Left cardiac atrium (tissue), 4 donors: ENCODE results near the gene OSER1. TPM values are rescaled to one million over a fixed set of nuclear protein-coding genes. Genes with fewer than 3 reads are reported as not detected.
"Not testable (repeated sequence)": the region's sequence is repeated elsewhere in the genome, so short reads cannot be mapped to it uniquely, and the experiment has no call there.

Source experiments
- ATAC-seq, 2 donors: fragments of 200-7000 bp; cut with Tn5 transposase; one replicate each; pipeline ENCODE4 v1.9.1; 2020; ENCODE audit warnings: mild to moderate bottlenecking in 2 of 2, moderate library complexity in 2 of 2
- DNase-seq: peaks from one replicate; pipeline ENCODE4 v3.0.0-alpha.2; 2020
- intact Hi-C, 2 donors: fragments of 100-400 bp; cut with DNase I; formaldehyde crosslinking; loops; one replicate each; pipeline versions ENCODE4 v1.14.1 to v1.15.1; 2022 to 2023
- long read RNA-seq: library from polyadenylated mRNA; unstranded; transcript quantifications from one replicate; pipeline ENCODE4 v2.0.0, GENCODE V29; 2021
- total RNA-seq, 2 donors: library from RNA; stranded (reverse); fragmentation: NEBNext Ultra II Directional; extraction: Animal tissue kit (Norgen Biotek cat#: 25700); gene quantifications; one replicate each; pipeline ENCODE4 v1.2.1, GENCODE V29; 2021
- donor health status: DM: no; HTN: yes; CAD: no.
- donor health status: DM: no; HTN: yes; CAD: no; lungs with severe emphysema.
- donor health status: DM: yes; HTN: yes; CAD: no.
- donor health status: Dilated cardiomyopathy.

Gene OSER1
- total RNA-seq, result 10 to 100 TPM; 19.9 to 28.5 TPM
- long read RNA-seq, transcript OSER1-201 (4 exons, 1,572 nt), result major isoform, 30 of 35 reads
- long read RNA-seq, partial matches to known transcripts, result 1 of 35 reads
- long read RNA-seq, other reads (novel, unspliced or antisense), result 4 of 35 reads

DNA sequence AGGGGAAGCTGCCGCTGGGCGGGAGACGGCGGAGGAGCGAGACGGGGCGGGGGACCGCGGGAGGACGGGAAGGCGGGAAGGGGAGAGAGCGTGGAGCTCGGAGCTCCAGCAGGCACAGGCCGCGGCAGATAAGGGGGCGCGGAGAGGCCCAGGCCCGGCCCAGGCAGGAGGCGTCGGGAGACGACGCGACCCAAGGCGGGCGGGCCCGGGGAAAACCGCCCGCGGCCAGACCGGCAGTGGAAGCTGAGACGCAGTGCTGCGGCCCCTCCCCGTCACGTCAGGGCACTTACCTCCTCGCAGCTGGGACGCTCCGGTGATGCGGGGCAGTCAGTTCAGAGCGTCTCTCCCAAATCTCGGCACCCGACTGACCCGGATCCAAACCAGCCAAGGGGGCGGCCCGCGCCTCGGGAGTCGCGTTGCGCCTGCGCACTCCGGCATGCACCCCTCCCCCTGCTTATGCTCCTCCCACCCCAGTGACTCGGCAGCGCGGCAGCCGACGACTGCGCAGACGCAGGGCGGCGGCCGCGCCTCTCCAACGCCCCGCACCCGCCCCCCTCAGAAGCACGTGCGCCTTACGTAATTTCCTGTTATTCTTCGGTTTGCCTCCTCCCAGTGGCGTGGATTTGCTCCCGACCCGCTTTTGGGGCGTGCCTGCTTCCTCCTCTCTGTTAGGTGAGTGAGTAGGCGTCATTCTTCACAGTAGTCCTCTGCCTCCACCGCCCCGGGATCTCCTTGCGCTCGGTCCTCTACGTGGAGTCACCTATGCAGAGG is at the start of gene OSER1:
Gene OSER1, minus strand, starts transcription at position 366 of the 771 bp plus-strand sequence. CDS start 3,814 bp downstream, outside the sequence.
- intact Hi-C loops, result loop anchor here (10.0 kb wide), 2 partner anchors 264 to 524 kb away; partner anchors contain the start of gene TTPAL (in 1 of the 2)
- ATAC-seq (peak; percentile 94 to 95), DNase-seq (peak; percentile 96)

DNA sequence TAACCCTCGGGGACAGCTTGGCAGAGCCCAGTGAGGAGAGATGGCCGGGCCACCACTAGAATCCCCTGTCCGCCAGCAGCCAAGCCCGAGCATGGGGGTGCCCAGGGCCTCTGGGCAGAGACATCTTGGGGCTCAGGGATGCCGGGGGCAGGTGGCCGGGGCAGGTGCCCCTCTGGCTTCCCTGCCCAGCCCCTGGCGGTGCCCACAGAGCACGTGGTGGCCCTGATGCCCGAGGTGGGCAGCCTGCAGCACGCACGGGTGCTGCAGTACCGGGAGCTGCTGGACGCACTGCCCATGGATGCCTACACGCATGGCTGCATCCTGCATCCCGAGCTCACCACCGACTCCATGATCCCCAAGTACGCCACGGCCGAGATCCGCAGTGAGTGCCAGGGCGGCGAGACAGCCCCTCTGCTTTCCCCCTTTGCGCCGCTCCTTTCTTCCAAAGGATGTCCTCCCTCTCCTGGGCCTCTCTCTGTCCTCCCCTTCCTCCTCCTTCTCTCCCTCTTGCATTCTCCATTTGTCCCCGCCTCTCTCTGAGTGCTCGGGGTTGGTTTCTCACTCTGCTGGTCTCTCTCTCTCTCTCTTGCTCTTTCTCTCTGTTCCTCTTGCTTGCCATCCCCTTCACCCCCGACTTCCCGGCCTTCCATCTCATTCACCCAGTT is 47.8 kb upstream of the OSER1 start:
- ATAC-seq, result no peak
- intact Hi-C loops, result no loop called here
- no peak for DNase-seq

DNA sequence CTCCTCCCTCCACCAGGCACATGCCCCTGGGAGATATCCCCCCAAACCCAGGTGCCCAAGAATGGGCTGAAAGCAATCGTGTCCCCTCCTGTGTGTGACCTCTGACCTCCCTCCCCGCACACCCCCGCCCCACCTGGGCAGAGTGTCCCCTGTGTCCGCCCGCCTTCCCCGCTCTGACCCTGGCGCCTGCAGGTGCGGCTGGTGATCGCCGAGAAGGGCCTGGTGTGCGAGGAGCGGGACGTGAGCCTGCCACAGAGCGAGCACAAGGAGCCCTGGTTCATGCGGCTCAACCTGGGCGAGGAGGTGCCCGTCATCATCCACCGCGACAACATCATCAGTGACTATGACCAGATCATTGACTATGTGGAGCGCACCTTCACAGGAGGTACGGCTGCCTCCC is 46.4 kb upstream of the OSER1 start:
- intact Hi-C loops, result no loop called here
- ATAC-seq (no peak), DNase-seq (no peak)

DNA sequence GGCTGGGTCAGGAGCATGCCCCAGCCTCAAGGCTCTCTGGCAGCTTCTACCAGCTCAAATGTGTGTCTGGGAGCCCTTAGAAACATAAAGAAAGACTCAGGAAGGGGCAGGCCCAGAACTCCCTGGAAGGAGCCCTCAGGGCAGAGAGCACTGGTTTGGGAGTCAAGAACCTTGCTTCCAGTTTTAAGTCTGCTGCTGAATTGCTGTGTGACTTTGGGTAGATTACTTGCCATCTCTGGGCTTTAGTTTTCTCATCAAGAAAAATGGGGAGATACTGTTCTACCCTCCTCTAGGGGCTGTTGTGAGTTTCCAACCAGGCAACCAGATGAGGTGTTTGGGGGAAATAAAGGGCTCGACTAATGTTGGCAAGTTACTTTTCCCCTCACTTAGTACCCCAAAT is 45.4 kb upstream of the OSER1 start:
- DNase-seq, result no peak
- intact Hi-C loops, result no loop called here
- no peak for ATAC-seq

DNA sequence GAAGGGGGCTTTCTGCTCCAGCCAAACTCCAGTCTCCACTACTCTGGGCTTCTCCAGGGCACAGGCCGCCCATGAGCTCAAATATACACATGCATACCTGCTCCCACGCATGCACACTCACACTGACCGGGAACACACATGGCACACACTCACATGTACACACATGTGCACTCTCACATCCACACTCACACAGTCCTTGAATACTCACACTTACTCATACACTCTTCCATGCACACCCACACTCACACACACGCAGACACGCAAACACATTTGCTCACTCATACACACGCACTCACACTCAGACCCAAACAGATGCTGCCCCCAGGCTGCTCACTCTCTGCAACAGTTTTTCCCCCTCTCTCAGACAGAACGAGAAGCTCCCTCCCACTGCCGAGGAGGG is 43.5 kb upstream of the OSER1 start:
- DNase-seq (no peak), ATAC-seq (no peak)
- intact Hi-C loops, result no loop called here

DNA sequence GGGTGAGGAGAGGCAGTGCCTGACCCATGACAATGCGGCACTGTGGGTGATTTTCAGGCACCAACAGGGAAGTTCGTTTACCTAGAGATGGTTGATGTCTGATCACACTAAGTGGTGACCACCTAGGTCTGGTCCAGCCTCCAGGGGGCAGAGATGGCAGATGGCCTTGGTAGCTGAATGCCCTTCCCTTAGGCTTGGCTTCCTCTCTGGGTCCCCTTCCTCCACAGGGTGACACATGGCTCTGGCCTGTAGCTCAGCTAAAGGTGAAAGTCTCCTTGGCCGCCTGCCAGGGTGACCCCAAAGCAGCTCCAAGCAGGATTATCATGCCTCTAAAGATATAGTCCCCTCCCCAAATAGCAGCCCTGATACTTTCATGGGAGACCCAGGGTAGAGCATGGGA is 43.0 kb upstream of the OSER1 start:
- no peak for ATAC-seq
- intact Hi-C loops, result no loop called here
- DNase-seq, result no peak

DNA sequence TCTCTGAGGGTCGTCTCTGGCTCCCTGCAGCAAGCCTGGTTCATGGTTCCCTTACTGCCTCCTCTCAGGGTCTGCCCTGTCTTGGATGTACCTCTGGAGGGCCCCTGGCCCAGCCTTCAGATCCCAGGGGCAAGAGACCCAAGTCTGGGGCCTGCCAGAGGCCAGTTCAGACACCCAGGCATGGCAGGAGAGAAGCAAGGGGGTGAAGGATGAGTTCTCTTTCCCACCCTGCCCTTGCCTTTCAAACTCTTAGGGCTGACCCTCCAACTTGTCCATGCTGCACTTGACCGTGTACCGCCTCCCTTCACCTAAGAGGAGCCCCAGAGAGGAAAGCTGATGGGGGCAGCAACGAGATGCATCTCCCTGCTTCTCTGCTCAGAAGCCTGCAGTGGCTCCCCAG is 40.7 kb upstream of the OSER1 start:
- DNase-seq, result no peak
- intact Hi-C loops, result no loop called here
- no peak for ATAC-seq

DNA sequence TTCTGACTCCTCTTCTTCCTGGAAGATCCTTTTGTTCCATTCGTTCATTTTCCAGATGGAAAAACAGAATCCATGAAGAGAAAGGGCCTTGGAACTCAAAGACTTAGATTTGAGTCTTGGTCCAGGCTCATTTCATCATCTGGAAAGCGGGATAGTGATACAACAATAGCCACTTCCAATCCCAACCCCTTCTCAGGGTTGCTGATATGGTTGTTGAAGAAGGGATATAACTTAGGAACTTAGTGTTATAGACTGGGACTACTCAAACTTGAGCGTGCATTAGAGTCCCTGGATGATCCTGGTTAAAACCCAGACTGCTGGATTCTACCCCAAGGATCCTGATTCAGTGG is 37.8 kb upstream of the OSER1 start:
- no peak for ATAC-seq
- DNase-seq, result no peak
- intact Hi-C loops, result no loop called here

DNA sequence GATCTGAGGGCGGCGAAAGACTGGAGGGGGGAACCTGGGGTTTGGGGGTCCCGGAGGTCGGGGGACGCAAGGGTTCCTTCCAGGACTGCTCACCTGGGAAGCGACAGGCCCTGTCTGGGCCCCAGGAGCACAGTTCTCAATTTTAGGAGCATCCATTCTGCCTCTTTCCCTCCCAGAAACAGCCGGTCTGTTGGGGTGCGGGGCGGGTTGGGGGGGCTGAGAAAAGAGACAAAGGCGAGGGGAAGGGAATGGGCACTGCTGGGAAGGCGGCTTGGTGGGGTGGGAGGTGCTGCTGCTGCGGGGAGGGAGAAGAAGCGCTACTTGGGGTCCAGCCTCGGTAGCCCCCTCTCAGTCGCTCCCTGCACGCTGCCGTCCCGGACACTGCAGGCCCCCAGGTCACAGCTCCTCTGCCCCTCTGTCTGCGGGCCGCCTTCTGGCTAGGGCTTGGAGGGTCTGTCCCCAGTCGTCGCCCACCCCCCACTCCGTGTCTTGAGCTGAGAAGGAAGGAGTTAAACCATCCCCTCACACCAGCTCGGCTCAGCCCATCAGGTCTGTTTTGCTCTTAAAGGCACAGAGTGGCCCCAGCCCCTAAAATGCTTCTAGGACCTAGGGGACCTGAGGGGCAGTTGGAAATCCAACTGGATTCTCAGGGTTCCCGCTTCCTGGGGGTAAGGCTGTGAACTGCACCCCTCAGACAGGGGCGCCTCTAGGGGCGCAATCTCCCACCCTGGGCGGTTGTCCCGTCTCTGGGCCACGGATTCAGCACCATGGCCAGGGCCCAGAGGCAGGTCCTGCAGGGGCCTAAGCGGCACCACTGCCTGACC is 37.2 kb upstream of the OSER1 start:
- intact Hi-C loops, result no loop called here
- peak; percentile 75 to 78 for ATAC-seq
- peak; percentile 39 for DNase-seq

DNA sequence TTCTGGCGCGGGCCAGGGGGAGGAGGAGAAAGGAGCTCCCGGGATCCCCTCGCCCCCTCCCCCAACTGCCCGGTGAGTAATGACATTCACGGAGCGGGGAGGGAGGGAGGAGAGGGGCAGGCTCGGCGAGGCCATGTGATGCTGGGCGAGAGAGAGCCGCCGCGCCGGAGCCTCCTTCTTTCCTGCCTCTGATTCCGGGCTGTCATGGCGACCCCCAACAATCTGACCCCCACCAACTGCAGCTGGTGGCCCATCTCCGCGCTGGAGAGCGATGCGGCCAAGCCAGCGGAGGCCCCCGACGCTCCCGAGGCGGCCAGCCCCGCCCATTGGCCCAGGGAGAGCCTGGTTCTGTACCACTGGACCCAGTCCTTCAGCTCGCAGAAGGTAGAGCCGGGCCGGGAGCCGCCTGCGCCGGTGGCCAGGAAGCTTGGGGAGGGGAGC is 36.6 kb upstream of the OSER1 start, which contains the start of gene GDAP1L1:
Gene GDAP1L1, plus strand, starts transcription at position 178 of the 441 bp plus-strand sequence. Its CDS starts 27 bp downstream, at position 205.
- peak; percentile 81 for ATAC-seq
- intact Hi-C loops, result no loop called here

DNA sequence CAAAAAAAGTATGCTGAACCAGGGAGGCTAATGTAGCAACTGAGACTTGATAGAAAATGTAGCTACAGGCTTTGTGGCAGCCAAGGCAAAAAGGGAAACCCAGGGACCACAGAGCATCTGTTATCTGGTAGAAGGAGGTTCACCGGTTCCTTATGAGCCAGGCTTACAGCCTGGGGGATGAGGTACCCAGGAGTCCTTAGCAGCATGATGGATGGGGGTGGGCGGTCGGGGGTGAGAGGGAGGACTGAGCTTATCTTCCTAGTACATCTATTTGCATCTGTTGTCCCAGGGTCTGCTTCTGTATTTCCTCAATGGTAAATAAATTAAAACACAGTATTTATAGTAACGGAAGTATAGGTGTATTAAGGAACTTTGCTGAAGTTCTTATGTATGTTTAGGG is 35.4 kb upstream of the OSER1 start:
- intact Hi-C loops, result no loop called here
- ATAC-seq (no peak), DNase-seq (no peak)

More for the DNA sequence above, 36.6 kb upstream of the OSER1 start, which contains the start of gene GDAP1L1:
- peak; percentile 29 for DNase-seq

DNA sequence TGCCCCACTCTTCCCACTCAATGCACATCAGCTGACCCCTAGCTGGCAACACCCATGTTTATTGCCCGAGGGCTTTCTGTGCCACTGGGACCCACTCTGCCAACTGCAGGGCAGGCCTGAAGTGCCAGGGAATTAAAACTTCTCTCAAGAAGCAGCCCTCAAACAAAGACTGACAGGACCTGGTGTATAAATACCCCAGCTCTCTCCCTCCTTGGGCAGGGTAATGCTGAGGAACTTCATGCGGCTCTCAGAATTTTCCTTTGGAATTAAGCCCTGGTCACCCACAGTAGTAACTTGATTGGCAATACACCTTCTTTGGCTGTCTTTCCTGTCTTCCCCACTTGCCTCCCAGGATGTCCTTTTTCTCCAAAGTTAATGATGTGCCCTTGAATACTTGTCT is 31.2 kb upstream of the OSER1 start:
- intact Hi-C loops, result no loop called here
- DNase-seq (no peak), ATAC-seq (no peak)

DNA sequence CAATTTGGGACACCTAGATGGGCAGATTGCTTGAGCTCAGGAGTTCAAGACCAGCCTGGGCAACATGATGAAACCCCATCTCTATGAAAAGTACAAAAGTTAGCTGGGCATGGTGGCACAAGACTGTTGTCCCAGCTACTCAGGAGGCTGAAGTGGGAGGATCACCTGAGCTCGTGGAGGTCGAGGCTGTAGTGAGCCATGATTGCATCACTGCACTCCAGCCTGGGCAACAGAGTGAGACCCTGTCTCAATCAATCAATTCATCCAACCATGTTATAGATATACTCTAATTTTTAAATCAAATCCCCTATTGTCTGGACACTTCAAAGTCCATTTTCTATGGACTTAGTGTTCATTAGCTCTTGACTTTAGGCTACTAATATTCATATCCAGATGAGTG is 26.3 kb upstream of the OSER1 start:
- DNase-seq, ATAC-seq, intact Hi-C loops: not testable (repeated sequence)

DNA sequence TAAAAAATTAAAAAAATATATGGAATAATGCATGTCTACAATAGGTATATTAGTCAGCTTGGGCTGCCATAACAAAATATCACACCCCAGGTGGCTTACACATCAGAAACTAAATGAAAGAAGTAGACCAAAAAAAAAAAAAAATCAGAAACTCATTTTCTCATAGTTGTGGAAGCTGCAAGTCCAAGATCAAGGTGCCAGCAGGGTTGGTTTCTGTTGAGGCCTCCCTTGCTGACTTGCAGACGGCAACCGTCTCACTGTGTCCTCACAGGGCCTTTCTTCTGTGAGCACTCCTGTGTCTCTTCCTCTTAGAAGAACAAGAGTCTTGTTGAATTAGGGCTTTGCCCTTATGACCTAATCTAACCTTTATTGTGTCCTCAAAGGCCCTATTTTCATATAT is 25.1 kb upstream of the OSER1 start:
- intact Hi-C loops, result no loop called here
- DNase-seq (no peak), ATAC-seq (no peak)

DNA sequence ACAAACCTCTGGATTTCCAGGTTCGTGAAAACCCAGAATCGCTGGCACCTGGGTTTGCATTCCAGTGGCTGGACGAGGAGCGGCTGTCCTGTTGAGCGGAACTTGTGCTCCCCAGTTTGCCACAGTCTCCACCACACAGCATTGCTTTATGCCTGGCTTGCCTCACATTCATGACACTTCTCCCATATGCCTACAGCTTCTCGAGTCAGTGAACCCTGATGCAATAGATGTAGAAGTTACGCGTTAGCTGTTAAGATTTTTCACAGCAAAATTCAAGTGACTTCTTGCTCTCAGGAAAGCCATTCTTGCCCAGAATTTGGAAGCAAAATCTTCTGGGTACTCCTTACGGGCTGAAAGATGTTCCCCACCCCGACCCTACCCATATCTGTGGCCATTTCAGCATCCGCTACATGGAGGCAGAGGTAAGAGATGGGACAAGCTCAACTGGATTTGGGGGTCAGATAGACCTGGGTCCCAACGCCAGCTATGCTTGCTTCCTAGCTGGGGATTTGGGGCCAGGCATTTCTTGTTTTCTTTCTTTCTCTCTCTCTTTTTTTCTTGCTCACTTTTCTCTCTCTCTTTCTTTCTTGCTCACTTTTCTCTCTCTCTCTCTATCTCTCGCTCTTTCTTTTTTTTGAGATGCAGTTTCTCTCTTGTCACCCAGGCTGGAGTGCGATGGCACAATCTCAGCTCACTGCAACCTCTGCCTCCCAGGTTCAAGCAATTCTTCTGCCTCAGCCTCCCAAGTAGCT is 24.2 kb upstream of the OSER1 start:
- no peak for ATAC-seq
- no peak for DNase-seq

DNA sequence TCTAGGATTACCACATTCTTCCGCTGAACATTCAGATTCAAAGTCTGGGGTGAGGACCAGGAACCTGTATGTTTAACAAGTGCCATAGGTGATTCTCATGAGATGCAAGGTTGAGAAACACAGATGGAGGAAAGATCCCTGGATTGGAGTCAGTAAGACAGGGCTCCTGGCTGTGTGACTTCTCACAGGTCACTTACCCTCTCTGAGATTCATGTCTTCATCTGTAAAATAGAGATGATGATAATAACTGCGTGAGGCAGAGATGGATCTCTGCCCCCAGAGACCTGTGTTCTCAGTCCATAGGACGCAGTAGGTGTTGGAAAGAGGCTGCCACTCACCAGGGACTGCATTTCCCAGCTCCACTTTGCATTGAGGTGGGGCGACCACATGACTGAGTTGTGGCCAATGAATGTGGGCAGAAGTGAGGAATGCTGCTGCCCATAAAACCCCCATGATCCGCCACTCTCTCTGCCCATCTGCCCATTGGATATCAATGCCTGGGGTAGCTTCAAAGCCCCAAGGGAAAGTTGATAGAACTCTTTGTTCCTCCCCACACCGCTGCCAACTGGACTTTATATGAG is 23.0 kb upstream of the OSER1 start:
- intact Hi-C loops, result no loop called here
- no peak for DNase-seq

More for the DNA sequence above, 24.2 kb upstream of the OSER1 start:
- intact Hi-C loops, result no loop called here

DNA sequence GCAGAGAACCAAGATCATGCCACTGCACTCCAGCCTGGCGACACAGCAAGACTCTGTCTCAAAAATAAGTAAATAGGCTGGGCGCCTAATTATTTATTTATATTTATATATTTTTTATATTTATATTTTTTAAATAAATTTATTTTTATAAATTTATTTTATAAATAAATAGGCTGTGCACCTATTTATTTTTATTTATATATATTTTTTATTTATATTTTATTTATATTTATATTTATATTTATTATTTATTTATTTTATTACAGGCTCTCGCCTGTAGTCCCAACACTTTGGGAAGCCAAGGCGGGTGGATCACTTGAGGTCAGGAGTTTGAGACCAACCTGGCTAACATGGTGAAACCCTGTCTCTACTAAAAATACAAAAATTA is 21.9 kb upstream of the OSER1 start:
- intact Hi-C loops, ATAC-seq, DNase-seq: not testable (repeated sequence)

More for the DNA sequence above, 23.0 kb upstream of the OSER1 start:
- no peak for ATAC-seq

DNA sequence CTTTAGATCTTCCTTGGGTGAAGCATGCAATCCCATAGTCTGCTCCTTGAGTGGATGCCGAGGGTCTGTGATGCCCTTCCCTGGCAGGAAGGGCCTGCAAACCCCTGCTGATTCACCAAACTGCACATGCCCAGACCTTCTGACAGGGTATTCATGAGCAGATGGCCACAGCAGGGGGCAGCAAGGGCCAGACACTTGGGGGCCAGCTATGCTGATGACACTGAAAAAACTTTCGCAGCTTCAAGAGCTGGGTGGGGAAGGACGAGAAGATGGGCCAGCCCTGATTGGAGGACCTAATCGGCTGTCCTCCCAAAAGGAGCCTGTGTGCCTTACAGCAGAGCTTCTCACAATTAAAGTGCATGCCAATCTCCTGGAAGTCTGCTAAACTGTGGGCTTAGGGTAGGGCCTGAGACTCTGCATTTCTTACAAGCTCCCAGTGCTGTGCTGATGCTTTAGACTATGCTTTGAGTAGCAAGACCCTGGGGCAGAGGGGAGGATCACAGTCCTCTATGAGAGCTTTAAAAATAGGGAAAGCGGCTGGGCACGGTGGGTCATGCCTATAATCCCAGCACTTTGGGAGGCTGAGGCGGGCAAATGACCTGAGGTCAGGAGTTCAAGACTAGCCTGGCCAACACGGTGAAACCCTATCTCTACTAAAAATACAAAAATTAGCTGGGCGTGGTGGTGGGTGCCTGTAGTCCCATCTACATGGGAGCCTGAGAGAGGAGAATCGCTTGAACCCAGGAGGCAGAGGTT is 21.3 kb upstream of the OSER1 start:
- DNase-seq, result no peak
- no peak for ATAC-seq
- intact Hi-C loops, result no loop called here
